SK-N-SH treated with all-trans-retinoic acid at 6 μM for 48 hours (cell line): ENCODE measurements around the gene LDLRAP1.

Experiments
- ARNTL ChIP-seq: fragments of 450-650 bp; formaldehyde crosslinking; IDR thresholded peaks from 2 replicates; pipeline ENCODE4 v1.5.0; 2020; ENCODE audit warnings: low read depth, mild to moderate bottlenecking, moderate library complexity, borderline replicate concordance
- OSR1 ChIP-seq: fragments of 250-450 bp; sonication (Bioruptor Pico); IDR thresholded peaks from 2 replicates; pipeline ENCODE4 v1.8.0; 2022; ENCODE audit warnings: moderate library complexity, mild to moderate bottlenecking, inconsistent platforms
- PPARA ChIP-seq: fragments of 250-450 bp; sonication (Bioruptor Pico); IDR thresholded peaks from 2 replicates; pipeline ENCODE4 v1.5.0; 2020; ENCODE audit warnings: mild to moderate bottlenecking, borderline replicate concordance
- ZFP30 ChIP-seq: fragments of 450-650 bp; formaldehyde crosslinking; IDR thresholded peaks from 2 replicates; pipeline ENCODE4 v1.5.0; 2022; ENCODE audit warnings: mild to moderate bottlenecking, moderate library complexity
- ZNF70 ChIP-seq: fragments of 450-650 bp; formaldehyde crosslinking; IDR thresholded peaks from 2 replicates; pipeline ENCODE4 v1.5.0; 2020; ENCODE audit warnings: mild to moderate bottlenecking, moderate library complexity
- ZNF8 ChIP-seq: fragments of 450-650 bp; formaldehyde crosslinking; IDR thresholded peaks from 2 replicates; pipeline ENCODE4 v1.5.0; 2020; ENCODE audit warnings: mild to moderate bottlenecking, moderate library complexity
- TF ChIP-seq, protein P1 (sequence below): fragments of 250-450 bp; sonication (Bioruptor Pico); IDR thresholded peaks from 2 replicates; pipeline ENCODE4 v1.5.1; 2021; ENCODE audit warnings: mild to moderate bottlenecking, moderate library complexity

DNA sequence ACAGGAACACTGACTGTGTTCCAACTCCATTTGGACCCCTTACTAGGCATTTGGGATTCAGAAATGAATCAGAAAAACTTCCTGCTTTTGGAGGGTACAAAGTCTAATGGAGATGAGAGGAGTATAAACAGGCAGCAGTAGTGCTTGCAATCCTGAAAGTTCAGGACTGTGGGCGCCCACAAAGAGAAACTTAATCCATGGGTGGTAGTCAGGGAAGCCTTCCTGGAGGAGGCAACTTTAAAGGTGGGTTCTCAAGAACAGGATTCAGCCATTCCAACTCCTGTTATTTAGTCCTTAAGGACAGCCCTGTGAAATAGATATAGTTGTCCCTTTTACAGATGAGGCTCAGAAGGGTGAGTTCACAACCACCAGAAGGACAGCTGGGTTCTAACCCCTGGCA is 2.0 kb upstream of the LDLRAP1 start:
- TF ChIP-seq ZNF8 (no peak), PPARA (CRISPR knock-in tag) (no peak), ZNF70 (CRISPR knock-in tag) (no peak), ZFP30 (CRISPR knock-in tag) (no peak), OSR1 (no peak), ARNTL (CRISPR knock-in tag) (no peak)
- TF ChIP-seq, protein P1, sequence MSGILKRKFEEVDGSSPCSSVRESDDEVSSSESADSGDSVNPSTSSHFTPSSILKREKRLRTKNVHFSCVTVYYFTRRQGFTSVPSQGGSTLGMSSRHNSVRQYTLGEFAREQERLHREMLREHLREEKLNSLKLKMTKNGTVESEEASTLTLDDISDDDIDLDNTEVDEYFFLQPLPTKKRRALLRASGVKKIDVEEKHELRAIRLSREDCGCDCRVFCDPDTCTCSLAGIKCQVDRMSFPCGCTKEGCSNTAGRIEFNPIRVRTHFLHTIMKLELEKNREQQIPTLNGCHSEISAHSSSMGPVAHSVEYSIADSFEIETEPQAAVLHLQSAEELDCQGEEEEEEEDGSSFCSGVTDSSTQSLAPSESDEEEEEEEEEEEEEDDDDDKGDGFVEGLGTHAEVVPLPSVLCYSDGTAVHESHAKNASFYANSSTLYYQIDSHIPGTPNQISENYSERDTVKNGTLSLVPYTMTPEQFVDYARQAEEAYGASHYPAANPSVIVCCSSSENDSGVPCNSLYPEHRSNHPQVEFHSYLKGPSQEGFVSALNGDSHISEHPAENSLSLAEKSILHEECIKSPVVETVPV (CRISPR knock-in tag) = no peak
